Mesodermal cell (in vitro differentiated cells): ENCODE results near the gene RGS4.
"Not testable (repeated sequence)": the region's sequence is repeated elsewhere in the genome, so short reads cannot be mapped to it uniquely, and the experiment has no call there.

Source experiments
- H3K27ac ChIP-seq: 2 replicates; pipeline ENCODE4 v1.7.0; 2013; ENCODE audit warnings: mild to moderate bottlenecking, low read depth, low read length, moderate library complexity; ENCODE audit not compliant: severe bottlenecking
- H3K36me3 ChIP-seq: 2 replicates; pipeline ENCODE4 v1.7.1; 2013; ENCODE audit warnings: mild to moderate bottlenecking, low read length, moderate library complexity; ENCODE audit not compliant: control insufficient read depth, insufficient read depth
- H3K4me1 ChIP-seq: one replicate; pipeline ENCODE4 v1.7.1; 2013; ENCODE audit warnings: mild to moderate bottlenecking, low read length; ENCODE audit not compliant: insufficient read depth, control insufficient read depth, poor library complexity, severe bottlenecking
- H3K4me3 ChIP-seq: 2 replicates; pipeline ENCODE4 v1.7.0; 2013; ENCODE audit warnings: low read length, control low read depth, mild to moderate bottlenecking; ENCODE audit not compliant: insufficient read depth, poor library complexity, severe bottlenecking; ENCODE audit errors: extremely low read depth
- H3K9me3 ChIP-seq: 2 replicates; pipeline ENCODE4 v1.7.1; 2013; ENCODE audit warnings: mild to moderate bottlenecking, low read length, moderate library complexity; ENCODE audit not compliant: control insufficient read depth
- WGBS, 2 experiments: methylation state at CpG; one replicate each; pipeline ENCODE4 v1.1.5; 2013; ENCODE audit warnings: missing lambda C conversion rate in 2 of 2; ENCODE audit not compliant: insufficient coverage in 2 of 2; 5-methylcytosine and 5-hydroxymethylcytosine counted together

Gene RGS4

GRCh38 chr1:163082971-163083370, 13.8 kb downstream of the RGS4 start:
- WGBS, 2 experiments, result 100% methylated on average over 1 to 4 of the region's 6 CpGs
- Histone ChIP-seq H3K4me3 (no peak overlapping the region), H3K27ac (no peak overlapping the region), H3K36me3 (no peaks in the 10 kb centered on the region), H3K4me1 (no peaks in the 10 kb centered on the region), H3K9me3 (no peaks in the 10 kb centered on the region)

DNA sequence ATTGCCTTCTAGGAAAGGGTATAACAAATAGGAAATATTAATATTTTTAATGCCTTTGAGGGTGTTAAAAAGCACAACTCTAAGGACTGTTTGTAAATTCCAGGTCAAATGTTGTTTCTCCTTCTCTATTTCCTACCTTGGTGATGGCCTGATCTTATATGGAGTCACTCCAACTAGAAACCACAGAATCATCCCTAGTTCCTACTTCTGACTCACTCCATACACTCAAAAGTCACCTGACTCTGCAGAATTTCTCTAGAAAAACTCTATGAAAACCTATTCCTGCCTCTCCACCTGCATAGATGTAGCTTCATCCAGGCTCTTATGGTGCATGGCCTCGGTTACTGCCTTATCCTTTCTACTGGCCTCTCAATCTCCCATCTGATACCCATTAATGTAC, 14.5 kb downstream of the RGS4 start:
- H3K27ac ChIP-seq, result no peak overlapping the region
- no peaks in the 10 kb centered on the region for H3K4me1 ChIP-seq
- no peaks in the 10 kb centered on the region for H3K9me3 ChIP-seq
- WGBS, 2 experiments, result 86 to 100% methylated on average over 1 of the region's 1 CpG
- H3K4me3 ChIP-seq, result no peak overlapping the region
- H3K36me3 ChIP-seq, result no peaks in the 10 kb centered on the region

- Histone ChIP-seq H3K27ac (no peak overlapping the region), H3K4me1 (no peaks in the 10 kb centered on the region), H3K9me3 (no peaks in the 10 kb centered on the region), H3K36me3 (no peaks in the 10 kb centered on the region), H3K4me3 (no peak overlapping the region)
- WGBS, 2 experiments, result 88% methylated on average over 1 of the region's 1 CpG; no CpG with 5 or more reads in 1 of the 2 experiments
Observed at GRCh38 chr1:163084330-163084729, 15.2 kb downstream of the RGS4 start.

- H3K27ac ChIP-seq, result no peak overlapping the region
- WGBS, 2 experiments, result 95% methylated on average over 4 of the region's 4 CpGs; no CpG with 5 or more reads in 1 of the 2 experiments
- no peak overlapping the region for H3K4me3 ChIP-seq
- no peaks in the 10 kb centered on the region for H3K36me3 ChIP-seq
- H3K4me1 ChIP-seq, result no peaks in the 10 kb centered on the region
- no peaks in the 10 kb centered on the region for H3K9me3 ChIP-seq
Observed at GRCh38 chr1:163085041-163085903, 16.1 kb downstream of the RGS4 start.

GRCh38 chr1:163085904-163086268, 16.7 kb downstream of the RGS4 start:
- no peak overlapping the region for H3K27ac ChIP-seq
- no peaks in the 10 kb centered on the region for H3K36me3 ChIP-seq
- no peaks in the 10 kb centered on the region for H3K4me1 ChIP-seq
- no CpG with 5 or more reads among the region's 2 CpGs for WGBS, 2 experiments
- no peak overlapping the region for H3K4me3 ChIP-seq
- no peaks in the 10 kb centered on the region for H3K9me3 ChIP-seq

GRCh38 chr1:163089117-163089516, 20.0 kb downstream of the RGS4 start:
- H3K4me1 ChIP-seq, H3K36me3 ChIP-seq, H3K27ac ChIP-seq, H3K9me3 ChIP-seq, H3K4me3 ChIP-seq: not testable (repeated sequence)
- 83 to 100% methylated on average over 1 to 2 of the region's 4 CpGs for WGBS, 2 experiments

GRCh38 chr1:163090321-163090945, 21.3 kb downstream of the RGS4 start:
- WGBS, 2 experiments, result no CpG with 5 or more reads among the region's 3 CpGs
- Histone ChIP-seq H3K4me3 (no peak overlapping the region), H3K4me1 (peaks cover 4% of the 10 kb centered on the region), H3K27ac (no peak overlapping the region), H3K36me3 (no peaks in the 10 kb centered on the region), H3K9me3 (no peaks in the 10 kb centered on the region)

DNA sequence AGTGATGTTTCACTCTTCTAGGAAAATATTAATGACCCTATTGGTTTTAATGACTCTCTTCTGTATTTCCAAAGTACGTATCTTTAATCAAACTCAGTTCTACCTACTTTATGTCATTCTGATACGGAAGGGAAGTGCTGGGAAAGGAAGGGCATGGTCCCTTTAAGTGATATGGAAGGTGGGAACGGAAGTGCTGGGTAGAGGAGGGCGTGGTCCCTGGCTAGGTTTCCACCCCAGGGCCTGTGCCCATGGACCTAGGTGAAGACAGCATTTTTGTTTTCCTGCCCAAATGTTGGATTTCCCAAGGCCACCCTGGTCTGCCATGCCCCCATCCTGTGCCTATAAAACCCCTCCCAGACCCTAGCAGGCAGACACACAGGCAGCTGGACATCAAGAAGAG, 24.0 kb downstream of the RGS4 start:
- WGBS, 2 experiments, result 73 to 97% methylated on average over 3 of the region's 4 CpGs
- Histone ChIP-seq H3K4me3 (no peak overlapping the region), H3K36me3 (no peaks in the 10 kb centered on the region), H3K27ac (no peak overlapping the region), H3K4me1 (peaks cover 4% of the 10 kb centered on the region), H3K9me3 (no peaks in the 10 kb centered on the region)

DNA sequence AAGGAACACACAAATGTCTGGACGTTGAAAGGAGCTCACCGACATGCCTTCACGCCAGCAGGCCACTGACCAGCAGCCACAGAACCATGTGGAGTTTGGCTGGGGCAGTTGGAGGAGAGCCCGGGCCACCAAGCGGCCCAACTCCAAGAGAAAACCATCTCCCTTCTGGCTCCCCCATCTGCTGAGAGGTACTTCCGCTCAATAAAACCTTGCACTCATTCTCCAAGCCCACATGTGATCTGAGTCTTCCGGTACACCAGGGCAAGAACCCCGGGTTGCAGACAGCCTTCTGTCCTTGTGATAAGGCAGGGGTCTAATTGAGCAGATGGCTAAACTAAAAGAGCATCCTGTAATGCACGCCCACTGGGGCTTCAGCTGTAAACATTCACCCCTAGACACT, 24.4 kb downstream of the RGS4 start:
- Histone ChIP-seq H3K4me1 (peaks cover 4% of the 10 kb centered on the region), H3K4me3 (no peak overlapping the region), H3K36me3 (no peaks in the 10 kb centered on the region), H3K27ac (no peak overlapping the region), H3K9me3 (no peaks in the 10 kb centered on the region)
- WGBS, 2 experiments, result 91 to 95% methylated on average over 5 to 7 of the region's 9 CpGs

DNA sequence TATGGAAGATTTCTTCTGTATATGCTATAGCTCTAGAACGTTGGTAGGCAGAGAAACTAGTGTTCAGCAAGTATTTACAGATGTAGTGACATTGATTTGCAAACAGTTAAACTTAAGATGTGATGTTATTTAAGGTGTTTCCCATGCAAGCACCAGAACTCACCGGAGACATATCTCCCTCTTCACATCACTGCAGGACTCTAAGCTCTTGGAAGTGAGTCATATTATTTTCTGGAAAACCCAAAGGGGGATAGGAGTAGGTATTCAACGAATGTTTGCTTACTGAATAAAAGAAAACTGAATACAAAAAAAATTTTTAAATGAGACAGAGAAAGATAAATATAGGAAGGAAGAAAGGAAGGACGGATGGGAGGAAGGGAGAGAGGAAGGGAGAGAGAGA, 25.0 kb downstream of the RGS4 start:
- 74 to 100% methylated on average over 1 to 2 of the region's 4 CpGs for WGBS, 2 experiments
- Histone ChIP-seq H3K27ac (no peak overlapping the region), H3K36me3 (no peaks in the 10 kb centered on the region), H3K4me1 (peaks cover 4% of the 10 kb centered on the region), H3K4me3 (no peak overlapping the region), H3K9me3 (no peaks in the 10 kb centered on the region)

GRCh38 chr1:163094589-163094988, 25.4 kb downstream of the RGS4 start:
- Histone ChIP-seq H3K27ac (no peak overlapping the region), H3K4me3 (no peak overlapping the region), H3K9me3 (no peaks in the 10 kb centered on the region), H3K4me1 (peaks cover 4% of the 10 kb centered on the region), H3K36me3 (no peaks in the 10 kb centered on the region)
- 90 to 92% methylated on average over 2 of the region's 2 CpGs for WGBS, 2 experiments
